GM12891 (cell line): ENCODE results near the gene TENM3.

ENCODE experiments used
- PAX5 ChIP-seq: IDR thresholded peaks from 2 replicates; pipeline ENCODE4 v1.6.1; 2011; ENCODE audit warnings: low read length, moderate library complexity, mild to moderate bottlenecking; ENCODE audit not compliant: insufficient read depth, severe bottlenecking
- POLR2AphosphoS5 ChIP-seq: IDR thresholded peaks from 2 replicates; pipeline ENCODE4 v1.6.1; 2011; ENCODE audit warnings: low read depth, low read length, control low read depth
- TAF1 ChIP-seq: IDR thresholded peaks from 2 replicates; pipeline ENCODE4 v1.6.1; 2011; ENCODE audit warnings: low read depth, low read length, control low read depth

DNA sequence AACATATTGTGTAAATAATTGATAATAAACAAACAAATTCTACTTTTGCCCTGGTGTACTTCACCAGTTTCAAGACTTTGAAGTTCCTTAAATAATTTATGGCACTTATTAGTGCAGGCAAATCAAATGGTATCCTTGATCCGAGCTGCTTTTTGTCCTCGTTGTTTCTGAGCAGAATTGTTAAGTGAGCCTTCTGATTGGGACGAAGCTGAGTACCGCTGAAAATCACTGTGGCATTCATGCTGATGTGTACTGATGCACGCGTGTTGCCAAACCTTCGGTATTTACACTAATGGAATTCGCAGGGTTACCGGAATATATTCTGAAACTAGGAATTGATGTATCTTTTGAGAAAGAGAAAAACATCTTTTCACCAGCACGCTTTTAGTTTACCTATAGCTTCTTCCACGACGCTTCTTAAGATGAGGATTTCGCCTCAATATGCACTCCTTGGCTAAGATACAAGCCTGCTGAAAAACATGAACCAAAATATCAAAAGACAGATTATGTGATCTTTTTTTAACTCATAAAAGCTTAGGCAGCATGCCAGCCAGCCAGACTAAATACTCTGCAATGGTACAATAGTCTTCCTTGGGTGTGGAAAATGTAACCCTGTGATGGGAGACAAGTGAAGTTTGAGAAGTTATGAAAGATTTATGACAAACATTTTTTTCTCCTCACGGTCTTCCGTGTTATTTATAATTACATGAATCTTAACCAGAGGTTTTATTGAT, 48.9 kb upstream of the TENM3 start:
- TF ChIP-seq POLR2AphosphoS5 = no peak
- no peak for TF ChIP-seq PAX5
- TF ChIP-seq TAF1 = no peak
